ENCODE data around the gene ADCY1.

- TF ChIP-seq POLR2AphosphoS5 (IDR thresholded peaks at IDR 0.05) (no peak), POLR2A (IDR thresholded peaks at IDR 0.05) (no peak), CTCF (IDR thresholded peaks at IDR 0.05) (no peak)
Observed at GRCh38 chr7:45524445-45524844, 49.7 kb upstream of the ADCY1 start.
